Measurements from ENCODE around the gene BABAM2.

DNA sequence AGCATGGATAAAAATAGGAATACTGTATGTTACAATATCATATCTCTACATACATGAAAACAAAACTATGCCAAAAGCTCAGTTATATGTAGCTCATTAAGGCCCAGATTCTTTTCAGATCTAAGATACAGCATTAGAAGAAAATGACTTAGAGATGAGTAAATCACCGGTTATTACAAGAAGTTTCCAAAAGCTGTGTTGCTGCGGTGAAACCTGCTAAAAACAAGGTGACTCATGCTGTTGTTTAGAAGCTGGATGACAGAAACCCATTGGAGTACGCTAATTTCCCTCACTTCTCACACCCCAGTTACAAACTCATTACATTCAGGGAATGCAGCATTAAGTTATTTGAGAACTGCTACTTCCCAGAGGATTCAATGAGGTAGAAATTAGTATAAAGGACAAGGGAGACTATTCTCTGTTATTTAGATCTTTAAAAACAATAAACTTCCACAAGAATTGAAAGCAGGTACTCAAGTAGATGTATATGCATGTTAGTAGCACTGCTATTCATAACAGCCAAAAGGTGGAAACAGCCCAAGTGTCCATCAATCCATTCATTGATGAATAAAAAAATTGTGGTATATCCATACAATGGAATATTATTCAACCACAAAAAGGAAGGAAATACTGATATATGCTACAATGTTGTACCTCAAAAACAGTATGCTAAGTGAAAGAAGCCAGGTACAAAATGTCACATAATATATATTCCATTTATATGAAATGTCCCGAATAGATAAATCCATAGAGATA, 32.9 kb upstream of the BABAM2 start:
- TF ChIP-seq, protein P1, sequence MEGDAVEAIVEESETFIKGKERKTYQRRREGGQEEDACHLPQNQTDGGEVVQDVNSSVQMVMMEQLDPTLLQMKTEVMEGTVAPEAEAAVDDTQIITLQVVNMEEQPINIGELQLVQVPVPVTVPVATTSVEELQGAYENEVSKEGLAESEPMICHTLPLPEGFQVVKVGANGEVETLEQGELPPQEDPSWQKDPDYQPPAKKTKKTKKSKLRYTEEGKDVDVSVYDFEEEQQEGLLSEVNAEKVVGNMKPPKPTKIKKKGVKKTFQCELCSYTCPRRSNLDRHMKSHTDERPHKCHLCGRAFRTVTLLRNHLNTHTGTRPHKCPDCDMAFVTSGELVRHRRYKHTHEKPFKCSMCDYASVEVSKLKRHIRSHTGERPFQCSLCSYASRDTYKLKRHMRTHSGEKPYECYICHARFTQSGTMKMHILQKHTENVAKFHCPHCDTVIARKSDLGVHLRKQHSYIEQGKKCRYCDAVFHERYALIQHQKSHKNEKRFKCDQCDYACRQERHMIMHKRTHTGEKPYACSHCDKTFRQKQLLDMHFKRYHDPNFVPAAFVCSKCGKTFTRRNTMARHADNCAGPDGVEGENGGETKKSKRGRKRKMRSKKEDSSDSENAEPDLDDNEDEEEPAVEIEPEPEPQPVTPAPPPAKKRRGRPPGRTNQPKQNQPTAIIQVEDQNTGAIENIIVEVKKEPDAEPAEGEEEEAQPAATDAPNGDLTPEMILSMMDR (IDR thresholded peaks at IDR 0.05): no peak
- TF ChIP-seq EZH2 (IDR thresholded peaks at IDR 0.05): no peak
- TF ChIP-seq EZH2phosphoT487 (IDR thresholded peaks at IDR 0.05): no peak

All from neural progenitor cell (in vitro differentiated cells).